ENCODE data around the gene DNAH2. TPM values are rescaled to one million over a fixed set of nuclear protein-coding genes. Genes with fewer than 3 reads are reported as not detected.

The DNAH2 gene
- total RNA-seq, 1 experiment from 2014 or later = 0.15 TPM

GRCh38 chr17:7846765-7847661, 129.5 kb downstream of the DNAH2 start:
- no peaks in the 10 kb centered on the region for H3K79me1 ChIP-seq (ENCODE audit: insufficient read depth, low read depth, low read length, poor library complexity, severe bottlenecking)
- H2BK12ac ChIP-seq (ENCODE audit: insufficient read length, low read depth, low read length) = no peak overlapping the region
- H3K9ac ChIP-seq (ENCODE audit: extremely low read depth, insufficient read length, low read length) = no peak overlapping the region
- no peak overlapping the region for H3K27ac Mint-ChIP-seq
- H3K9me3 Mint-ChIP-seq = no peaks in the 10 kb centered on the region; a peak in 1 of 5 replicates
- peaks cover 1% of the 10 kb centered on the region; the same call in 1 of the 2 replicates for H3K27me3 ChIP-seq (ENCODE audit: insufficient read depth, low read length)
- no peaks in the 10 kb centered on the region for H3K4me1 ChIP-seq (ENCODE audit: insufficient read depth, low read length)
- no peak overlapping the region for H3T11ph ChIP-seq (ENCODE audit: low read length)
- H3K9me3 ChIP-seq (ENCODE audit: control insufficient read depth, low read depth, low read length) = no peaks in the 10 kb centered on the region
- no peak overlapping the region for H2BK20ac ChIP-seq (ENCODE audit: low read depth, low read length, poor library complexity, severe bottlenecking)
- H3K4me2 ChIP-seq (ENCODE audit: insufficient read depth, insufficient read length, low read length) = no peak overlapping the region
- no CpG with 5 or more reads among the region's 34 CpGs for WGBS (ENCODE audit: extremely low coverage, insufficient read length, low lambda C conversion rate)
- no peak overlapping the region for H3K23ac ChIP-seq (ENCODE audit: insufficient read length, low read depth, low read length)
- no peak overlapping the region for H3K56ac ChIP-seq (ENCODE audit: insufficient read length, low read depth, low read length)
- no peak overlapping the region for H2AFZ ChIP-seq (ENCODE audit: low read length)
- no peak overlapping the region for H2AK5ac ChIP-seq (ENCODE audit: insufficient read length, low read length)
- H4K5ac ChIP-seq (ENCODE audit: insufficient read length, low read depth, low read length) = no peak overlapping the region
- no peak overlapping the region for H2BK15ac ChIP-seq (ENCODE audit: low read depth, low read length)
- peaks cover 2 to 35% (median 31%) of the 10 kb centered on the region in 3 experiments; a peak in 6 of 7 replicates for H3K36me3 Mint-ChIP-seq (ENCODE audit: insufficient read depth in 1 of 3, low read depth in 3 of 3)
- H3K4me1 Mint-ChIP-seq = peaks cover 11 to 27% of the 10 kb centered on the region in 2 experiments
- no peak overlapping the region for H2BK120ac ChIP-seq (ENCODE audit: low read depth, low read length, poor library complexity, severe bottlenecking)
- no peak overlapping the region for H3K14ac ChIP-seq (ENCODE audit: insufficient read depth, low read length)
- peaks cover 32% of the 10 kb centered on the region for H3K23me2 ChIP-seq (ENCODE audit: insufficient read length, low read depth, low read length, poor library complexity, severe bottlenecking)
- no peaks in the 10 kb centered on the region for H3K79me2 ChIP-seq (ENCODE audit: insufficient read depth, low read length)
- no peak overlapping the region for H3K4me3 Mint-ChIP-seq
- no peak overlapping the region for H2BK5ac ChIP-seq (ENCODE audit: insufficient read length, low read length)
- no peaks in the 10 kb centered on the region for H4K20me1 ChIP-seq (ENCODE audit: control insufficient read depth, insufficient read depth, insufficient read length)
- H4K91ac ChIP-seq (ENCODE audit: insufficient read length, low read depth, low read length) = no peak overlapping the region
- no peak overlapping the region for H3K18ac ChIP-seq (ENCODE audit: insufficient read length, low read depth, low read length)
- H4K8ac ChIP-seq (replicated peaks; ENCODE audit: insufficient read length, low read depth, low read length) = no peak overlapping the region
- H3K4ac ChIP-seq (ENCODE audit: low read depth, low read length) = no peak overlapping the region
- H3K27ac ChIP-seq (ENCODE audit: insufficient read length, low read depth, low read length) = no peak overlapping the region
- no peak for TF ChIP-seq CTCF (conservative IDR thresholded peaks at IDR 0.05)
- peaks cover 7% of the 10 kb centered on the region for H3K27me3 Mint-ChIP-seq (ENCODE audit: low read depth)
- DNase-seq = peak; percentile 41
